Loucy (cell line): Measurements from ENCODE around the gene C1orf35.

ENCODE experiments used
- H2AFZ ChIP-seq: fragments of 200-600 bp; sonication (generic); 2 replicates; pipeline ENCODE4 v1.6.0; 2016; ENCODE audit warnings: antibody characterized with exemption, mild to moderate bottlenecking, low read length, moderate library complexity
- H3F3A ChIP-seq: fragments of 200-600 bp; 2 replicates; pipeline ENCODE4 v1.6.0; 2016; ENCODE audit warnings: antibody characterized with exemption, low read depth, mild to moderate bottlenecking
- H3K27me3 ChIP-seq: fragments of 200-600 bp; sonication (generic); 2 replicates; pipeline ENCODE4 v1.6.1; 2014; ENCODE audit warnings: low read length, mild to moderate bottlenecking; ENCODE audit not compliant: insufficient read depth, poor library complexity, severe bottlenecking
- H3K36me3 ChIP-seq: fragments of 200-600 bp; sonication (generic); 2 replicates; pipeline ENCODE4 v1.6.1; 2016; ENCODE audit warnings: low read length; ENCODE audit not compliant: insufficient read depth
- H3K4me1 ChIP-seq: fragments of 200-600 bp; sonication (generic); 2 replicates; pipeline ENCODE4 v1.5.1; 2014; ENCODE audit warnings: low read length, mild to moderate bottlenecking; ENCODE audit not compliant: insufficient read depth, poor library complexity, severe bottlenecking
- H3K4me2 ChIP-seq: fragments of 200-600 bp; sonication (generic); 2 replicates; pipeline ENCODE4 v1.6.0; 2014; ENCODE audit warnings: antibody characterized with exemption, low read length, low read depth, mild to moderate bottlenecking; ENCODE audit not compliant: poor library complexity, severe bottlenecking
- H3K4me3 ChIP-seq: fragments of 200-600 bp; sonication (generic); 2 replicates; pipeline ENCODE4 v1.5.1; 2014; ENCODE audit warnings: low read length, mild to moderate bottlenecking, mixed read lengths; ENCODE audit not compliant: poor library complexity, severe bottlenecking
- H3K79me2 ChIP-seq: fragments of 200-600 bp; sonication (generic); 2 replicates; pipeline ENCODE4 v1.6.1; 2014; ENCODE audit warnings: low read length; ENCODE audit not compliant: insufficient read depth
- H3K9ac ChIP-seq: fragments of 200-600 bp; sonication (generic); 2 replicates; pipeline ENCODE4 v1.6.0; 2014; ENCODE audit warnings: mild to moderate bottlenecking, low read depth, low read length, moderate library complexity; ENCODE audit not compliant: poor library complexity, severe bottlenecking
- H3K9me2 ChIP-seq: fragments of 200-600 bp; sonication (generic); replicated peaks from 2 replicates; pipeline ENCODE4 v1.6.1; 2016; ENCODE audit warnings: low read depth, low read length, mixed read lengths
- H3K9me3 ChIP-seq: fragments of 200-600 bp; sonication (generic); 2 replicates; pipeline ENCODE4 v1.6.1; 2014; ENCODE audit warnings: mild to moderate bottlenecking, antibody characterized with exemption, low read length, low read depth; ENCODE audit not compliant: insufficient read depth
- H4K20me1 ChIP-seq: fragments of 200-600 bp; sonication (generic); 2 replicates; pipeline ENCODE4 v1.6.0; 2014; ENCODE audit warnings: antibody characterized with exemption, low read length, mild to moderate bottlenecking; ENCODE audit not compliant: insufficient read depth, poor library complexity, severe bottlenecking
- CTCF ChIP-seq: fragments of 200-600 bp; sonication (generic); conservative IDR thresholded peaks from 2 replicates; pipeline ENCODE4 v1.5.1; 2014; ENCODE audit warnings: mild to moderate bottlenecking, antibody characterized with exemption, low read length
- EZH2phosphoT487 ChIP-seq: fragments of 200-600 bp; IDR thresholded peaks from 2 replicates; pipeline ENCODE4 v1.6.1; 2018; ENCODE audit warnings: antibody characterized with exemption, mild to moderate bottlenecking, moderate library complexity, borderline replicate concordance

C1orf35 gene

GRCh38 chr1:228064296-228064695, 38.8 kb downstream of the C1orf35 start:
- no peaks in the 10 kb centered on the region for H3K4me1 ChIP-seq
- no peaks in the 10 kb centered on the region for H3F3A ChIP-seq
- no peaks in the 10 kb centered on the region for H3K79me2 ChIP-seq
- no peaks in the 10 kb centered on the region for H3K36me3 ChIP-seq
- H3K4me3 ChIP-seq: no peak overlapping the region
- no peaks in the 10 kb centered on the region for H3K9me2 ChIP-seq
- H2AFZ ChIP-seq: no peak overlapping the region
- TF ChIP-seq EZH2phosphoT487 (no peak), CTCF (no peak)
- no peaks in the 10 kb centered on the region for H3K27me3 ChIP-seq
- H3K4me2 ChIP-seq: no peak overlapping the region
- H3K9me3 ChIP-seq: no peaks in the 10 kb centered on the region; the same call in 1 of the 2 replicates
- H4K20me1 ChIP-seq: no peaks in the 10 kb centered on the region
- no peak overlapping the region for H3K9ac ChIP-seq

- Histone ChIP-seq H2AFZ (no peak overlapping the region), H3K4me3 (no peak overlapping the region), H3K4me2 (no peak overlapping the region), H3K9me2 (no peaks in the 10 kb centered on the region), H3K4me1 (no peaks in the 10 kb centered on the region), H3K36me3 (no peaks in the 10 kb centered on the region), H4K20me1 (no peaks in the 10 kb centered on the region), H3K9me3 (no peaks in the 10 kb centered on the region; the same call in 1 of the 2 replicates), H3K9ac (no peak overlapping the region), H3F3A (no peaks in the 10 kb centered on the region), H3K27me3 (no peaks in the 10 kb centered on the region), H3K79me2 (no peaks in the 10 kb centered on the region)
- TF ChIP-seq EZH2phosphoT487: no peak
- no peak for TF ChIP-seq CTCF
Observed at GRCh38 chr1:228063251-228064191, 39.6 kb downstream of the C1orf35 start.

GRCh38 chr1:228062812-228063211, 40.3 kb downstream of the C1orf35 start:
- Histone ChIP-seq H2AFZ (no peak overlapping the region), H3K9me3 (no peaks in the 10 kb centered on the region; the same call in 1 of the 2 replicates), H3K79me2 (no peaks in the 10 kb centered on the region), H3K4me3 (no peak overlapping the region), H3F3A (no peaks in the 10 kb centered on the region), H3K9me2 (no peaks in the 10 kb centered on the region), H3K27me3 (no peaks in the 10 kb centered on the region), H4K20me1 (no peaks in the 10 kb centered on the region), H3K4me1 (no peaks in the 10 kb centered on the region), H3K36me3 (no peaks in the 10 kb centered on the region), H3K4me2 (no peak overlapping the region), H3K9ac (no peak overlapping the region)
- TF ChIP-seq CTCF (no peak), EZH2phosphoT487 (no peak)
